GM19240 (cell line): ENCODE results near the gene GRHL1.

ENCODE experiments used
- DNase-seq: peaks from one replicate; pipeline ENCODE4 v3.0.0; 2011; ENCODE audit warnings: low spot score; ENCODE audit not compliant: insufficient read length

GRHL1 gene

GRCh38 chr2:9993488-9994165 lies 42.1 kb downstream of the GRHL1 start:
- no peak for DNase-seq

DNA sequence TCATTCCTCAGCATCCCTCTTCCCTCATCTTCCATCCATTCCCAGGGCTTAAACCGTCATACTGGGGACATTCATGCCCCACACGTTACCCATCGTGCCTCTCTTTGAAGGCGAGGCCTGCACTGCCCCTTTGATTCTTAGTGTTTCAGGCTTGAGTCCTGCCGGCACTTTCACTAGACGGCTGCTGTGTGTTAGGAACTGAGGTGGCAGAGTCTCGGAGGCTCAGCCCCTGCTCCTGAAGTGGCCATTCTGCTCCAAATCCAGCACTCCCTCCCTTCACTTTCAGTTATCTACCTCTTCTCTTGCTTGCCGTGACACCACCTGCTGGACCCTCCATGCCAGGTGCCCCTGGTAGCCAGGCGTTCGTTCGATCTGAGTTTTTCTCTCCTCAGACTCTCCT lies 43.0 kb downstream of the GRHL1 start:
- DNase-seq, result no peak

- DNase-seq, result no peak
Measured at GRCh38 chr2:9995059-9995458, 43.6 kb downstream of the GRHL1 start.

DNA sequence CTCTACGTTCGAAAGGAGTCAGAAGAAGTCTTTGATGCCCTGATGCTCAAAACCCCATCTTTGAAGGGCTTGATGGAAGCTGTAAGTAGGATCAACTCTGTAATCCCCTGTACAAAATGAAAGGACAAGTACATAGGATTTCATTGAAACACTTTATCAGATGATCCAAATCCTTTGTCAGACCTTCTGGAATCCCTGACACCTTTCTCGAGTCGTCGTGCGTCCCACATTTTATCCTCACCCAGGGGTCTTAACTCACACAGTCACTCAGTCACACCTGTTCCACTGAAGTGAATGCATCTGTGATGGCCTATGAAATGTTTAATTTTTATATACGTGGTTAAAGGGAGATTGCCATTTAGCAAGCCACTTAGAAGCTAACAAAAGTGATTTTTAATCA lies 44.8 kb downstream of the GRHL1 start:
- no peak for DNase-seq

DNA sequence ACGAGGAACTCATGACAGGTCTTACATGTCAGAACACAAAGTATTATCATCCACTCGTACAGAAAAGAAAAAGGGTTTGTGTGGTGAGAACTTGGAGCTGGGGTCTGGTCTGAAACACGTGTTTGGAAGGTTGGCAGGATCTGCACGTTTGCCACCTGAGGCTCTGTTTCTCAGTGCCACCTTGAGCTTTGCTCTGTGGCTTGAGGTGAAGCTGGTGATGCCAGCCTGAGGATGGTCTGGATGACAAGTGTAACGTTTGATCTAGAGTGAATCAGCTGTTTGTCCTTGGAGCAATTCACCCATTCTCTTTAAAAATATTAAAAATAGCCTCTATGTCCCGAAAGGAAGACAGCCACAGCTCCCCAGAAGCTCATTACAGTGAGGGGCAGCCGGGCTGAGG lies 46.4 kb downstream of the GRHL1 start:
- DNase-seq, result no peak

DNA sequence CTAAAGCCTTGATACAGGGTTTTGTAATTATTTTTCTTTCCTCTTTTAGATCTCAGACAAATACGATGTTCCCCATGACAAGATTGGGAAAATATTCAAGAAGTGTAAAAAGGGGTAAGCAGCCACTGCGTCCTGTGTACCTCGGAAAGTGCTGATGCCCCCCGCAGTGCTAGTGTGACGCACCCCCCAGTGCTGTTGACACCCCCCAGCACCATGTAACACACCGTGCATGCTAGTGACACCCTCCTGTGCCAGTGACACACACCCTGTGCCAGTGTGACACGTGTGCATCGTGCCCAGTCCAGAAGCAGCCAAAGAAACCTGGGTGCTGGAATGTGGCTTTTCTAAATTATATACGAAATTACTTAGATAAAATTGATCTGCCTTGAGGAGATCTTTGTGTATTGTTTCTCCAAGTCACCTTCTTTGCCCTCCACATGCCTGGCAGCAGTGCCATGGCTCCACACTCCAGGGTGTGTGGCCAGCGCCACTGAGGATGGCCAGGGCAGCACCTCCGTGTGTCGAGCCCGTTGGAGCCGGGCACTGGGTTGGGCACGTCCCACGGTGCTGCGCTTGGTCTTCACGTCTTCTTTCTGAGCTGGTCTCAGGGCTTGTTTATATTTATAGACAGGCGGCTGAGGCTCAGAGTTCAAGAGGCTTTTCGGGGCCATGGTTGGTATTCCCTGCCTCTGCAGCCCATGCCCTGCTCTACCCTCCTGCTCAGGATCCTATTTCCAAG lies 47.6 kb downstream of the GRHL1 start:
- no peak for DNase-seq

DNA sequence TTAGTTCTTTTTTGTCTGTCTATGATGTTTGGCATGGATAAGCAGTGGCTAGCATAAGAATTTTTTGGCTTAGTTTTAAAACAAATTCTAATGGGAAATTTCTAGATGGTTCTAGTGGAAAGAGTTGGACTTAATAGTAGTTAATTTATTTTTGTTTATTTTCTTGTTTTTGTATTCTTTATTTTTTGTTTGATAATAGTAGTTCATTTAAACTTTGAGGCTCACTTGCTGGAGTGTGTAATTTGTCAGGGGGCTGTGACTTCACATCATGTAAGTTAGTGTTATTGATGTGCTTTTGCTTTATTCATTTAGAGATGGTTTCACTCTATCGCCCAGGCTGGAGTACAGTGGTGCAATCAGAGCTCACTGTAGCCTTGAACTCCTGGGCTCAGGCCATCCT lies 48.2 kb downstream of the GRHL1 start:
- DNase-seq, result no peak

- no peak for DNase-seq
Measured at GRCh38 chr2:10000541-10000940, 49.0 kb downstream of the GRHL1 start.

DNA sequence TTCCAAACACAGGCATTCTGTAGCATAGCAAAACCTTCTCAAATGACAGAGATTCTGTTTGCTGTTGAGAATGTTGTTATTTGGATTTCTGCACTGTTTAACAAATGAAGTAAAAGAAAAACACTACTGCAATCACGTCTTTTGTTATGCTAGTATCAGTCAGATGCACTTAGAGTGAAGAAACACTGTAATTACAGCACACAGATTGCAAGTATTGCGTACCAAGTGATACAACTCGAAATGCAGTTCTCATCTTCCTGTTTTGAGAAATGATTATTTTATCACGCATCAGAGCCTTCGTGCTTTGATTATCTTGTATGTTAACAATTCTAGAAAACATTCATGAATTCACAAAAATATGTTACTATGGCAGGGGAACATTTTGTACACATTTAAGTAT lies 50.1 kb downstream of the GRHL1 start:
- no peak for DNase-seq

DNA sequence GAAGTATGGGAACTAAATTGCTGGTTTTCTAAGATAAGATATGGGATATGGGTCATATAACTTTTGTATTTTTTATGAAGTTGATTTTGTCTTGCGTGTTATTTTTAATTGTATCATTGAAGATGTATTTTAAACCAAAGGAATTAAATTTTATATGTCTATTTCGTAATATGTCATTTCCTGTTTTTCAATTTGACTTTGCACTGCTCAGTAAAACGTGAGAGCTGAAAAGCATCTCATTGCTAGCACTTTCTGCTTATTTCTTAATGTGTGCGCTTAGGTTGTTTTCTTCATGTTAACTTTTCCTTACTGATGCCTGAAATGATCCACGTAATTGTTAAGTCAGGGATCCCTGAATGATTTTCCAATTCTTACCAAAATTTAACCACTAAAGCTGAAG lies 50.6 kb downstream of the GRHL1 start:
- DNase-seq, result no peak

GRCh38 chr2:10002681-10003080 lies 51.2 kb downstream of the GRHL1 start:
- DNase-seq, result no peak

- no peak for DNase-seq
Measured at GRCh38 chr2:10003206-10004125, 52.0 kb downstream of the GRHL1 start.

DNA sequence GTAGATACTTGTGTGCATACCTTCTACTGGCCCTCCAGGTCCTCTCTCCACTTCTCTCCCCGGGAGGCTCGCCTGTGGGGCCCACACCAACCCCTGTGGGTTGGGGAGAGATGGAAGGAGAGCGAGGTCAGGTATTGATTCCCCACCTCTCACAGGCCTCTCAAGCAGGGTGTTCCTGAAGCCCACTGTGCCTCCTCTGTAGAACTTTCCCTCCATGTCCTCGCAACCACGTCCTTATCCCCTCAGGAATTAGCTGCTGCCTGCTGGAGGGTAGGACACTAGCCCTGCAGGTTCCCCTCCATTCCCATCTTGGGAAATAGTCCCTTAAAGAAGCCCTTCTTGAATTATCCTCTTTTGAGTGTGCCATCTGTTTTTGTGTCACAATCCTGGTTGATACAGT lies 52.9 kb downstream of the GRHL1 start:
- no peak for DNase-seq

GRCh38 chr2:10004836-10005235 lies 53.3 kb downstream of the GRHL1 start:
- DNase-seq, result no peak

- DNase-seq, result no peak
Measured at GRCh38 chr2:10005461-10006235, 54.2 kb downstream of the GRHL1 start.

GRCh38 chr2:10006236-10007161 lies 55.0 kb downstream of the GRHL1 start:
- no peak for DNase-seq

DNA sequence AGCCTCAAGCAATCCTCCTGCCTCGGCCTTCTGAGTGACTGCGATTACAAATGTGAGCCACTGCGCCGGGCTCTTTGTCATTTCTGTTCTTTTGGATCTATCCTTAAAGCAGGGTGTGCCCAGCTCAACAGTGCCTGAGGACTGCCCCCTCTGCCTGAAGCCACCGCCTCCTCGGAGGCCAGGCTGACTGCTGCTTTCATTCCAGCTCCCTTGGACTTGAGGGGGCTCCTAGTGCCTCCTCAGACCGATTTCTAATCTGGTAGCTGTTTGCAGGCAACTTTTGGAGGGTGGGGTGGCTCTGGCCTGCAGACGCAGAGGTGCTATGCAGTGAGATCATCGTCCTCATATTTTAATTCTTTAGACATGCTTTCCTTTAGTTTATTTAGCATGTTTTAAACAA lies 55.9 kb downstream of the GRHL1 start:
- DNase-seq, result no peak

GRCh38 chr2:10007921-10008808 lies 56.7 kb downstream of the GRHL1 start:
- DNase-seq, result no peak

DNA sequence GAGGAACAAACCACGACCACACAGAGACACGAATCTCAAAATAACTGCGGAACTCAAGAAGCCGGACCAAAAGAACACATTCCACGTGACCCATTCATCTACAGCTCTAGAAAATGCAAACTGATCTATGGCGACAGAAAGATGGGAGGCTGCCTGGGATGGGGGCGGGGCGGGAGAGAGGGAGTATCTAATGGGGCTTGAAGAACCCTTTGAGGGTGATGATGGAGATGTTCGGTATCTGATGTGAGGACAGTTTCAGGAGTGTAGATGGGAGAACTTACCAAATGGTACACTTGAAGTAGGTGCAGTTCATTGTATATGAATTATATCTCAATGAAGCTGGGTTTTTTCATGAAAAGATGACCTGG lies 57.3 kb downstream of the GRHL1 start:
- no peak for DNase-seq
